SJCRH30 (cell line): ENCODE results near the gene SULF2. TPM values are rescaled to one million over a fixed set of nuclear protein-coding genes. Genes with fewer than 3 reads are reported as not detected.
A peak's percentile ranks its signal among the peaks of the same experiment; 100 is the strongest.
"Not testable (repeated sequence)": the region's sequence is repeated elsewhere in the genome, so short reads cannot be mapped to it uniquely, and the experiment has no call there.

ENCODE experiments used
- DNase-seq, 2 experiments: peaks; one replicate each; pipeline ENCODE4 v3.0.0-alpha.2; 2015 to 2020
- H3K27ac ChIP-seq: fragments of 250-450 bp; sonication (Bioruptor Pico); 2 replicates; pipeline ENCODE4 v1.5.1; 2020; ENCODE audit warnings: mild to moderate bottlenecking, moderate library complexity
- H3K27me3 ChIP-seq: fragments of 250-450 bp; sonication (Bioruptor Pico); 2 replicates; pipeline ENCODE4 v1.5.1; 2020; ENCODE audit warnings: mild to moderate bottlenecking, moderate library complexity
- H3K36me3 ChIP-seq: fragments of 250-450 bp; sonication (Bioruptor Pico); 2 replicates; pipeline ENCODE4 v1.5.1; 2020; ENCODE audit warnings: mild to moderate bottlenecking, moderate library complexity
- H3K4me1 ChIP-seq: fragments of 250-450 bp; sonication (Bioruptor Pico); 2 replicates; pipeline ENCODE4 v1.5.1; 2020; ENCODE audit warnings: mild to moderate bottlenecking, moderate library complexity
- H3K4me3 ChIP-seq: fragments of 250-450 bp; sonication (Bioruptor Pico); 2 replicates; pipeline ENCODE4 v1.5.1; 2020; ENCODE audit warnings: mild to moderate bottlenecking, moderate library complexity
- H3K9me3 ChIP-seq: fragments of 250-450 bp; sonication (Bioruptor Pico); replicated peaks from 2 replicates; pipeline ENCODE4 v1.5.1; 2020; ENCODE audit warnings: mild to moderate bottlenecking, moderate library complexity
- total RNA-seq: library from RNA; depleted of rRNA; stranded (reverse); fragments of >200 nt; shearing (Covaris generic); gene quantifications from 2 replicates; pipeline ENCODE4 v1.2.3, GENCODE V29; 2014

SULF2 gene
- total RNA-seq, 1 experiment from 2014 or later, result 122 TPM

GRCh38 chr20:47796971-47797370, 11.7 kb upstream of the SULF2 start:
- H3K36me3 ChIP-seq, result no peaks in the 10 kb centered on the region
- no peak for DNase-seq
- H3K4me1 ChIP-seq, result peaks cover 20% of the 10 kb centered on the region
- no peak overlapping the region for H3K27ac ChIP-seq
- H3K9me3 ChIP-seq, result no peaks in the 10 kb centered on the region
- no peak overlapping the region for H3K4me3 ChIP-seq
- no peaks in the 10 kb centered on the region for H3K27me3 ChIP-seq

DNA sequence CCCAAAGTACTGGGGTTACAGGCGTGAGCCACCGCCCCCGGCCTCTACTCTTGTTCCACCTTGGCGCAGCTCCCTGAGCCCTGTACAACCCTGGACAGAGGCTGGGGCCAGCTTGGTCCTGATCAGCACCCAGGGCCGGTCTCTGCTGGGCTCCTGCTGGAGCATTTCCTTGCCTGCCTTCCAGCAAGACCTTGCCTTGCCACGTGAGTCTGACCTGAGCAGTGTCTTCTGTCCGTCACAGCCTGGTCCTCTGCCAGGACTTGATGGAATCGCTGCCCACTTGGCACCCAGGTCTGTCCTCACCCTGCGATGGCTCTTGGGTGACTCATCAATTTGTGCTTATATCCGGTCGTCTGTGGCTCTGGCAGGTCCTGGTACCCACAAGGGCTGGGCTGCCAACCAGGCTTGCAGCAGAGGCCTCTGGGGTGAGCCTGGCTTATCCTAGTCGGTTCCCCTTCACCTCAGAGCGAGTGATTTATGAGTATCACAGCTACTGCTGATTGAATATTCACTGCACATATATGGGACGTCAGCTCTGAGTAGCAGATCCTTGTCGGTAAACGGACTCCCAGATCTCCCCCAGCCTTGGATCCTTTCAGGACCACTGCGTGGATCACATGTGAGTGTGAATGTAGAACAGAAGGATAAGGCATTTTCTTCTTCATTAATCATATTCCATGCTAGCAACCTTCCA, 10.1 kb upstream of the SULF2 start:
- Histone ChIP-seq H3K4me1 (peaks cover 32% of the 10 kb centered on the region), H3K27me3 (no peaks in the 10 kb centered on the region), H3K9me3 (no peaks in the 10 kb centered on the region), H3K4me3 (no peak overlapping the region), H3K36me3 (no peaks in the 10 kb centered on the region), H3K27ac (no peak overlapping the region)
- DNase-seq, result no peak

GRCh38 chr20:47794264-47794663, 9.0 kb upstream of the SULF2 start:
- not testable (repeated sequence) for H3K9me3 ChIP-seq, H3K4me3 ChIP-seq, DNase-seq, H3K27me3 ChIP-seq, H3K36me3 ChIP-seq, H3K27ac ChIP-seq
- H3K4me1 ChIP-seq, result peaks cover 35% of the 10 kb centered on the region

DNA sequence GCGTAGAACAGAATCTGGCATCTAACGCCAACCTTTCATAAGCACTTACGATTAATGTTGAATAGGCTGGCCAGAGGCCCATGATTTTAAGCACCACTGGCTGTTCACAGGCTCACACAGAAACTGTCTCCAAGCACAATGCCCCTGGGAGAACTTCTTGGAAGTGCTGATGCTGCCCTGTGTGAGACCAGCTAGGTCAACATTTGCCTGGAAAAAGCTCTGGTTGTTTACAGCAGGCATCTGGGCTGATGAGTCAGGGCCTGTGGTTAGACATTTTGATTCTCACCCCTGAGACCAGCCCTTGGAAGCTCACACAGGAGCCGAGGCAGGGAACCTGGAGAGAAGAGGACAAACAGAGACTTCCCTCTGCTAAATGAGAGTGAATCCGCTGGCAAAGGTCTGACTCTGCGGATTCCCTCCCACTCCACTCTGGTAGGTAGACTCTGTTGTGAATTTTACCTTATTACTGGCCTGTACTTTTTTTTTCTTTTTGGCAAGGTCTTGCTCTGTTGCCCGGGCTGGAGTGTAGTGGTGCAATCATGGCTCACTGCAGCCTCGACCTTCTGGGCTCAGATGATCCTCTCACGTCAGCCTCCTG, 6.8 kb upstream of the SULF2 start:
- Histone ChIP-seq H3K4me3 (no peak overlapping the region), H3K9me3 (no peaks in the 10 kb centered on the region), H3K36me3 (no peaks in the 10 kb centered on the region), H3K4me1 (peaks cover 39% of the 10 kb centered on the region), H3K27ac (peak overlapping the region; percentile 25), H3K27me3 (no peaks in the 10 kb centered on the region)
- DNase-seq, result peak; percentile 82 to 90

GRCh38 chr20:47791084-47791599, 5.9 kb upstream of the SULF2 start:
- no peaks in the 10 kb centered on the region for H3K9me3 ChIP-seq
- H3K4me1 ChIP-seq, result peaks cover 44% of the 10 kb centered on the region
- H3K27me3 ChIP-seq, result no peaks in the 10 kb centered on the region
- peak overlapping the region; percentile 45 for H3K27ac ChIP-seq
- H3K4me3 ChIP-seq, result no peak overlapping the region
- DNase-seq, result no peak
- no peaks in the 10 kb centered on the region for H3K36me3 ChIP-seq

DNA sequence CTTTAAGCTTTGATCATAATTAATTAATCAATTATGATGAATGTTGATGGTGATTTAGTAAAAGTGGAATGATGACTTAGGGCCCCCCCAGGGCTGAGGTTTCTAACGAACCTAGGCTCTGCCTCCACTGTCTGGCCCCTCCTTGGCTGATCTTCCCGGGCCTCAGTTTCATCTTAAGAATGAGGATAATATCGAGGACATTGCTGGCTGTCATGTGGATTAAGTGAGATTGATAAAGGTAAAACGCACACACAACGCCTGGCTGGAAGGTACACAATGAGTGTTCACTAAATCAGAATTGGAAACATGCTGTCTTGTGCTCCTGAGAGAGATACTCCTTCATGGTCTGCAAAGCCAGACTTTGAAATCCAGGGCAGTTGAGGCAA, 5.3 kb upstream of the SULF2 start:
- no peaks in the 10 kb centered on the region for H3K27me3 ChIP-seq
- no peaks in the 10 kb centered on the region for H3K9me3 ChIP-seq
- no peak overlapping the region for H3K4me3 ChIP-seq
- peak overlapping the region; percentile 45 for H3K27ac ChIP-seq
- no peak for DNase-seq
- peaks cover 44% of the 10 kb centered on the region for H3K4me1 ChIP-seq
- no peaks in the 10 kb centered on the region for H3K36me3 ChIP-seq

DNA sequence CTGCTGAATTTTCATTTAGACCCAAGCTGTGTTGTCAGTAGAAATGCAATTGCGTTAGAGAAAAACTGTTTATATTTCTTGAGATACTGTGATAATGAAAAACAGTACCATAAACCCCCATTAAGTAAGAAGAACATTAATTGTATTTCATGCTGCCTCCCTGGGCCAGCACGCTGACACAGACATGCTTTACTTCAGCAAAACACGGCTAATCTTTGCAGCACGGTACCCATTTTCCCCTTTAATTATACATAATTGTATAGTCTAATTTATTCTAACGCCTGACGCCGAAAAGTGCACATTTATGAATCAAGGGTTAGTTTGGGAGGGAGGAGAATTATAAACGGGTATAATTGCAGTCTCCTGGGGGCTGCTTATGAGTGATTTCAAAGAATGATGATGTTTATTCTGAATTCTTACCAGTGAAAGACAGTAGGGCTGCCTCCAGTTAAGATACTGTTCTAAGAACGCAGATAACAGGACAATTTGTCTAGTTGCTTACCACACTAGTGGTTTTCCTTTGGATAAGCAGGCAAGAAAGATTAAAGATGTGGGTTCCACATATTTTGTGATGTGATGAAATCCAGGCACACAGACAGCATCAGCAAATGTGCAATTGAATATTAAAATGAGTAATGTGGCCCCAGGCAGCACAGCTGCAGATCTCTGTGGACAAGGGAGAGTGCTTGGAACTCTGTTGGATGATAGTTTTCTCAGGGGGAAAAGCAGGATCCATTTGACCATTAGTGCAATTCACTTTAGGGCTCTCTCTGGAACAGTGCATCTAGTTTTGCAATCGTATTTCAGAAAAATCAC, 4.7 kb upstream of the SULF2 start:
- peak overlapping the region; percentile 45 for H3K27ac ChIP-seq
- DNase-seq, result peak; percentile 89 to 94
- no peaks in the 10 kb centered on the region for H3K27me3 ChIP-seq
- H3K36me3 ChIP-seq, result no peaks in the 10 kb centered on the region
- H3K4me3 ChIP-seq, result no peak overlapping the region
- peaks cover 44% of the 10 kb centered on the region for H3K4me1 ChIP-seq
- no peaks in the 10 kb centered on the region for H3K9me3 ChIP-seq

GRCh38 chr20:47789081-47789763, 3.9 kb upstream of the SULF2 start:
- H3K27ac ChIP-seq, result peak overlapping the region; percentile 45
- H3K27me3 ChIP-seq, result no peaks in the 10 kb centered on the region
- no peaks in the 10 kb centered on the region for H3K36me3 ChIP-seq
- H3K4me3 ChIP-seq, result no peak overlapping the region
- H3K4me1 ChIP-seq, result peaks cover 44% of the 10 kb centered on the region
- DNase-seq, result peak in 1 of 2 experiments; percentile 66
- H3K9me3 ChIP-seq, result no peaks in the 10 kb centered on the region

GRCh38 chr20:47788741-47789080, 3.4 kb upstream of the SULF2 start:
- Histone ChIP-seq H3K4me3 (no peak overlapping the region), H3K4me1 (peaks cover 44% of the 10 kb centered on the region), H3K27ac (no peak overlapping the region), H3K9me3 (no peaks in the 10 kb centered on the region), H3K27me3 (no peaks in the 10 kb centered on the region), H3K36me3 (no peaks in the 10 kb centered on the region)
- DNase-seq, result no peak

GRCh38 chr20:47786765-47787107, 1.5 kb upstream of the SULF2 start:
- Histone ChIP-seq H3K9me3 (no peaks in the 10 kb centered on the region), H3K4me1 (peaks cover 35% of the 10 kb centered on the region), H3K27me3 (no peaks in the 10 kb centered on the region), H3K4me3 (peak overlapping the region; percentile 88), H3K36me3 (no peaks in the 10 kb centered on the region; the same call in 1 of the 2 replicates), H3K27ac (peak overlapping the region; percentile 79)
- DNase-seq, result no peak

GRCh38 chr20:47785854-47786764, 828 bp upstream of the SULF2 start:
- Histone ChIP-seq H3K9me3 (no peaks in the 10 kb centered on the region), H3K4me3 (peak overlapping the region; percentile 88), H3K4me1 (peaks cover 31% of the 10 kb centered on the region), H3K27me3 (no peaks in the 10 kb centered on the region), H3K27ac (peak overlapping the region; percentile 79), H3K36me3 (no peaks in the 10 kb centered on the region; the same call in 1 of the 2 replicates)
- DNase-seq, result peak; percentile 97 to 99

- peaks cover 19% of the 10 kb centered on the region for H3K4me1 ChIP-seq
- no peaks in the 10 kb centered on the region; the same call in 1 of the 2 replicates for H3K36me3 ChIP-seq
- peak overlapping the region; percentile 78 for H3K4me3 ChIP-seq
- H3K9me3 ChIP-seq, result no peaks in the 10 kb centered on the region
- H3K27me3 ChIP-seq, result no peaks in the 10 kb centered on the region
- peak; percentile 66 to 80 for DNase-seq
- H3K27ac ChIP-seq, result peak overlapping the region; percentile 46; the same call in 1 of the 2 replicates
These were observed 526 bp downstream of the SULF2 start for GRCh38 chr20:47784599-47785310.

GRCh38 chr20:47783828-47784598, 1.3 kb downstream of the SULF2 start:
- Histone ChIP-seq H3K27ac (peak overlapping the region; percentile 46; the same call in 1 of the 2 replicates), H3K4me3 (peak overlapping the region; percentile 78), H3K4me1 (peaks cover 12% of the 10 kb centered on the region), H3K27me3 (no peaks in the 10 kb centered on the region), H3K9me3 (no peaks in the 10 kb centered on the region), H3K36me3 (no peaks in the 10 kb centered on the region; the same call in 1 of the 2 replicates)
- no peak for DNase-seq
